Gastrocnemius medialis (tissue), 4 donors: ENCODE results near the gene GCK. TPM values are rescaled to one million over a fixed set of nuclear protein-coding genes. Genes with fewer than 3 reads are reported as not detected.

Experiments
- ATAC-seq, 2 donors: fragments of 150-250 bp; one replicate each; pipeline ENCODE4 v1.9.1; 2016
- DNase-seq, 2 donors: peaks; one replicate each; pipeline ENCODE4 v3.0.0-alpha.2; 2019
- H3K27ac ChIP-seq, 4 donors: fragments of 200-600 bp; sonication (generic); 1 replicate in 1 of 4; 2 replicates in 3 of 4; pipeline ENCODE4 v1.5.1; 2016 to 2018; ENCODE audit warnings: mild to moderate bottlenecking in 2 of 4, moderate library complexity in 1 of 4
- H3K27me3 ChIP-seq, 3 donors: fragments of 200-600 bp; sonication (generic) in 2 of 3; 1 replicate in 1 of 3; 2 replicates in 2 of 3; pipeline versions ENCODE4 v1.5.1 to v1.6.0; 2016 to 2019; ENCODE audit warnings: mild to moderate bottlenecking in 1 of 3, moderate library complexity in 1 of 3
- H3K36me3 ChIP-seq, 2 donors: fragments of 200-600 bp; sonication (generic) in 1 of 2; one replicate each; pipeline ENCODE4 v1.5.1; 2017 to 2018
- H3K4me1 ChIP-seq, 2 donors: fragments of 200-600 bp; sonication (generic) in 1 of 2; one replicate each; pipeline ENCODE4 v1.5.1; 2016 to 2017; ENCODE audit warnings: mild to moderate bottlenecking in 2 of 2
- H3K4me3 ChIP-seq, 4 donors: fragments of 200-600 bp; sonication (generic) in 3 of 4; 1 replicate in 1 of 4; 2 replicates in 3 of 4; pipeline ENCODE4 v1.5.1; 2016 to 2019; ENCODE audit warnings: mild to moderate bottlenecking in 2 of 4
- H3K9me3 ChIP-seq, 3 donors: fragments of 200-600 bp; sonication (generic) in 2 of 3; 1 replicate in 1 of 3; 2 replicates in 2 of 3; pipeline ENCODE4 v1.5.1; 2016 to 2019
- CTCF ChIP-seq, 5 experiments: fragments of 450-650 bp in 3 of 5; fragments of 200-600 bp in 2 of 5; sonication (generic) in 2 of 5; IDR thresholded peaks in 4 of 5; conservative IDR thresholded peaks in 1 of 5; 1 replicate in 4 of 5; 2 replicates in 1 of 5; pipeline ENCODE4 v1.5.1; 2016 to 2019; ENCODE audit warnings: antibody characterized with exemption in 5 of 5, mild to moderate bottlenecking in 3 of 5, moderate library complexity in 3 of 5
- POLR2A ChIP-seq, 2 donors: fragments of 450-650 bp; IDR thresholded peaks; one replicate each; pipeline ENCODE4 v1.6.1; 2017; ENCODE audit warnings: antibody characterized with exemption in 2 of 2, mild to moderate bottlenecking in 2 of 2, moderate library complexity in 2 of 2
- in situ Hi-C, 4 donors: fragments of 200-750 bp; cut with MboI; loops; one replicate each; pipeline versions ENCODE4 v1.15.0 to v1.8.0; 2017; ENCODE audit warnings: low sequenced_read_pairs in 4 of 4
- intact Hi-C: fragments of 100-400 bp; cut with DNase I; formaldehyde crosslinking; loops from one replicate; pipeline ENCODE4 v1.15.1; 2023; ENCODE audit warnings: low total_unique reads
- total RNA-seq, 4 donors: library from RNA; depleted of rRNA; stranded (reverse); fragments of >200 nt; gene quantifications; one replicate each; pipeline versions ENCODE4 v1.1.0 to v1.2.3, GENCODE V29; 2016

GCK gene
- total RNA-seq, 4 donors from 2014 or later, result 0.33 TPM; not detected in 3

- in situ Hi-C loops, result no loop called here
- TF ChIP-seq POLR2A (IDR thresholded peaks at IDR 0.05) (no peak), CTCF (IDR thresholded peaks at IDR 0.05 in 4 of 5, conservative IDR thresholded peaks at IDR 0.05 in 1 of 5) (no peak)
- Histone ChIP-seq H3K27ac (no peak overlapping the region), H3K4me1 (no peaks in the 10 kb centered on the region), H3K36me3 (no peaks in the 10 kb centered on the region), H3K9me3 (no peaks in the 10 kb centered on the region), H3K4me3 (no peak overlapping the region), H3K27me3 (peaks cover 2 to 20% (median 15%) of the 10 kb centered on the region in 3 donors)
- intact Hi-C loops, result no loop called here
- ATAC-seq (no peak), DNase-seq (no peak)
Observed at GRCh38 chr7:44142028-44142427, 47.2 kb downstream of the GCK start.

- peaks cover 2 to 15% (median 14%) of the 10 kb centered on the region in 3 donors for H3K27me3 ChIP-seq
- no peaks in the 10 kb centered on the region for H3K36me3 ChIP-seq
- H3K27ac ChIP-seq, result no peak within 1 kb of the TSS
- H3K9me3 ChIP-seq, result no peaks in the 10 kb centered on the region
- H3K4me3 ChIP-seq, result no peak within 1 kb of the TSS
- DNase-seq, result no peak
- intact Hi-C loops (no loop called here), in situ Hi-C loops (no loop called here)
- ATAC-seq, result no peak
- no peak for TF ChIP-seq POLR2A (IDR thresholded peaks at IDR 0.05)
- no peak for TF ChIP-seq CTCF (IDR thresholded peaks at IDR 0.05 in 4 of 5, conservative IDR thresholded peaks at IDR 0.05 in 1 of 5)
- no peaks in the 10 kb centered on the region for H3K4me1 ChIP-seq
Observed at GRCh38 chr7:44141221-44141850, 47.9 kb downstream of the GCK start, which contains the start of gene MYL7. TSS of gene MYL7 (minus strand) at chr7:44141332. CDS start at chr7:44141305, 27 bp downstream.

- no peak overlapping the region for H3K27ac ChIP-seq
- no peak for ATAC-seq
- no peak overlapping the region for H3K4me3 ChIP-seq
Observed at GRCh38 chr7:44140341-44140740, 48.9 kb downstream of the GCK start.

DNA sequence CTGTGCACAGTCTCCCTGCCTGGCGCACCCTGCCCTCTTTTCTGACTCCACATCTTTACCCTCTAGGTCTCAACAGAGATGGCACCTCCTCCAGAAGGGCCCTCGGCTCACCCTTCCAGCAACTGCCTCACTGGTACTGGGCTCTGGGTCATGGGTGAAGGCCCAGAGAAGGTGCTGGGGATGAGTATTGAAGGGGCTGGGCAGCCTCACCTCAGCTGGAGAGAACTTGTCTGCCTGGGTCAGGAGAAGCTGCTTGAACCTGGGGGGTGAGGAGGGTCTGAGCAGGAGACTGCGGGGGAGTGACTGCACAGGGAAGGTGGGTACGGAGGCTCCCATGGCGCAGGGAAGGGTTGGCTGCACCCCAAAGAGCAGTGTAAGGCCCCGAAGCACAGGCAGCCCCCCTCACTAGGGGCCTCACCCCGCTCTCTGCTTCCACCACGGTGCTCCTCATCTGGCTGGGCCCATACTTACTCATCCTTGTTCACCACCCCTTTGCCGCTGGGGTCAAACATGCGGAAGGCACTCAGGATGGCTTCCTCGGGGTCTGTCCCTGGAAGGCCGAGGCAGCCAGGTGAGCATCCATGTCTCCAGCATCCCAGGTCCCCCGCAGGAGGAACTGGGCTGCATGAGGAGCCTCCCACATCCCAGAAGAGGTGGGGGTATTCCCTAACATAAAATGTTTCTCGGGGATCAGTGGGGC lies 49.8 kb downstream of the GCK start:
- Histone ChIP-seq H3K9me3 (no peaks in the 10 kb centered on the region), H3K4me1 (no peaks in the 10 kb centered on the region), H3K36me3 (no peaks in the 10 kb centered on the region), H3K27me3 (no peaks in the 10 kb centered on the region), H3K27ac (no peak overlapping the region), H3K4me3 (no peak overlapping the region)
- in situ Hi-C loops, result no loop called here
- ATAC-seq (no peak), DNase-seq (no peak)
- intact Hi-C loops, result no loop called here
- no peak for TF ChIP-seq POLR2A (IDR thresholded peaks at IDR 0.05)
- no peak for TF ChIP-seq CTCF (IDR thresholded peaks at IDR 0.05 in 4 of 5, conservative IDR thresholded peaks at IDR 0.05 in 1 of 5)

More at GRCh38 chr7:44140341-44140740, 48.9 kb downstream of the GCK start:
- intact Hi-C loops, result no loop called here
- peaks cover 0 to 5% (median 4%) of the 10 kb centered on the region in 3 donors for H3K27me3 ChIP-seq
- in situ Hi-C loops, result no loop called here
- TF ChIP-seq POLR2A (IDR thresholded peaks at IDR 0.05) (no peak), CTCF (IDR thresholded peaks at IDR 0.05 in 4 of 5, conservative IDR thresholded peaks at IDR 0.05 in 1 of 5) (no peak)
- no peaks in the 10 kb centered on the region for H3K36me3 ChIP-seq
- no peaks in the 10 kb centered on the region for H3K9me3 ChIP-seq
- no peak for DNase-seq
- H3K4me1 ChIP-seq, result no peaks in the 10 kb centered on the region
